Sigmoid colon (tissue), 3 donors: Measurements from ENCODE around the gene SLX4IP.

ENCODE experiments used
- POLR2A ChIP-seq, 2 donors: fragments of 450-650 bp; IDR thresholded peaks; one replicate each; pipeline ENCODE4 v1.6.1; 2016; ENCODE audit warnings: antibody characterized with exemption in 2 of 2, mild to moderate bottlenecking in 2 of 2, moderate library complexity in 2 of 2
- TF ChIP-seq, protein P1 (sequence below), 4 experiments: fragments of 450-650 bp in 3 of 4; fragments of 200-600 bp in 1 of 4; IDR thresholded peaks; one replicate each; pipeline ENCODE4 v1.5.1; 2016 to 2019; ENCODE audit warnings: antibody characterized with exemption in 4 of 4, mild to moderate bottlenecking in 3 of 4, moderate library complexity in 2 of 4

DNA sequence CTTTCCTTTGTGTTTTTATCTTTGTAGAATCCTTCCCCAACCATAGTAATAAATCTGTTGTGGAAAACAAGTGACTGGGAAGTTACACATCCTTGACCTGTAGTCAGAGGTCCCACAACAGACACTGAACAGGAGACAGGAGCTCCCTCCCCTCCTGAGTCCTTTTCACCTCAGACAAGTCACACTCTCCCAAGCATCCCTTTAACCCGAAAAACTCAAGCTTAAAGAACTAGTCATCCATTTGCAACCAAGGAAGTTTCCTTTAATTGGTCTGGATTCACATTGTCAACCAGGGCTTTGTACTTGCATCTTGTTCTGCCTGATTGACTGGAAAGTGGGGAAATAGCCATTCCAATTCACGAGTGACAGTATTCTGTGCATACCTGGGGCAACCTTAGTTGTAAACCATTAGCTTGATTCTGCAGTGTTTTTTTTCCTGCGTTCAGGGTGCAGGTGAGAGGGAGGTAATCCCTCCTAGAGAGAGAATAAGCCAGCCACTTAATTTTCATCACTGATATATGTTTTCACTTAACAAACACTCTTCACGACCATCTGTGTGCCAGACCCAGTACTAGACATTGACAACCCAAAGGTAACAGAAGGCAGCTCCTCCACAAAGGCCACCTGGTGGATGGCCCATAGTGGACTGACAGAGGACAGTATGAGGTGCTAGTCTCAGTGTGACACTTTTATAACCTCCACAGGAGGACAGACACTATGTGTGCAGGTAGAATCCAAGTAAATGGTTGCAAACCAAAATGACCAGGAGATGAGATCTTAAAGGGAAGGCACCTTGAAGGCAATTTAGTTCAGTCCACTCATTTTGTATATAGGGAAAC is 112.4 kb downstream of the SLX4IP start:
- TF ChIP-seq POLR2A (IDR thresholded peaks at IDR 0.05) = no peak
- TF ChIP-seq, protein P1, sequence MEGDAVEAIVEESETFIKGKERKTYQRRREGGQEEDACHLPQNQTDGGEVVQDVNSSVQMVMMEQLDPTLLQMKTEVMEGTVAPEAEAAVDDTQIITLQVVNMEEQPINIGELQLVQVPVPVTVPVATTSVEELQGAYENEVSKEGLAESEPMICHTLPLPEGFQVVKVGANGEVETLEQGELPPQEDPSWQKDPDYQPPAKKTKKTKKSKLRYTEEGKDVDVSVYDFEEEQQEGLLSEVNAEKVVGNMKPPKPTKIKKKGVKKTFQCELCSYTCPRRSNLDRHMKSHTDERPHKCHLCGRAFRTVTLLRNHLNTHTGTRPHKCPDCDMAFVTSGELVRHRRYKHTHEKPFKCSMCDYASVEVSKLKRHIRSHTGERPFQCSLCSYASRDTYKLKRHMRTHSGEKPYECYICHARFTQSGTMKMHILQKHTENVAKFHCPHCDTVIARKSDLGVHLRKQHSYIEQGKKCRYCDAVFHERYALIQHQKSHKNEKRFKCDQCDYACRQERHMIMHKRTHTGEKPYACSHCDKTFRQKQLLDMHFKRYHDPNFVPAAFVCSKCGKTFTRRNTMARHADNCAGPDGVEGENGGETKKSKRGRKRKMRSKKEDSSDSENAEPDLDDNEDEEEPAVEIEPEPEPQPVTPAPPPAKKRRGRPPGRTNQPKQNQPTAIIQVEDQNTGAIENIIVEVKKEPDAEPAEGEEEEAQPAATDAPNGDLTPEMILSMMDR (IDR thresholded peaks at IDR 0.05) = no peak
